NCI-H748 treated with DMSO at 0.1 percent for 48 hours (cell line): Measurements from ENCODE around the gene S100P.
"Not testable (repeated sequence)": the region's sequence is repeated elsewhere in the genome, so short reads cannot be mapped to it uniquely, and the experiment has no call there.

Experiments used
- DNase-seq: peaks from one replicate; lab custom pipeline; 2025; lab: John Stamatoyannopoulos, UW

Gene S100P

DNA sequence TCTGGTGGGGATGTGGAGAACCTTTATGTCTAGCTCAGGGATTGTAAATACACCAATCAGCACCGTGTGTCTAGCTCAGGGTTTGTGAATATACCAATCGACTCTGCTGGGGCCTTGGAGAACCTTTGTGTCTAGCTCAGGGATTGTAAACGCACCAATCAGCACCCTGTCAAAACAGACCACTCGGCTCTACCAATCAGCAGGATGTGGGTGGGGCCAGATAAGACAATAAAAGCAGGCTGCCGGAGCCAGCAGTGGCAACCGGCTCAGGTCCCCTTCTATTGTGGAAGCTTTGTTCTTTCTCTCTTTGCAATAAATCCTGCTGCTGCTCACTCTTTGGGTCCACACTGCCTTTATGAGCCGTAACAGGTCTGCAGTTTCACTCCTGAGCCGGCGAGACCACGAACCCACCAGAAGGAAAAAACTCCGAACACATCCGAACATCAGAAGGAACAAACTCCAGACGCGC is 20.5 kb upstream of the S100P start:
- DNase-seq, result not testable (repeated sequence)

GRCh38 chr4:6673660-6674499 is 19.8 kb upstream of the S100P start:
- DNase-seq, result peak; percentile 30

- DNase-seq, result peak; percentile 38
These were observed 19.1 kb upstream of the S100P start for GRCh38 chr4:6674500-6675149.

- no peak for DNase-seq
These were observed 16.7 kb upstream of the S100P start for GRCh38 chr4:6676722-6677558.

- DNase-seq, result no peak
These were observed 13.2 kb upstream of the S100P start for GRCh38 chr4:6680372-6681034.

DNA sequence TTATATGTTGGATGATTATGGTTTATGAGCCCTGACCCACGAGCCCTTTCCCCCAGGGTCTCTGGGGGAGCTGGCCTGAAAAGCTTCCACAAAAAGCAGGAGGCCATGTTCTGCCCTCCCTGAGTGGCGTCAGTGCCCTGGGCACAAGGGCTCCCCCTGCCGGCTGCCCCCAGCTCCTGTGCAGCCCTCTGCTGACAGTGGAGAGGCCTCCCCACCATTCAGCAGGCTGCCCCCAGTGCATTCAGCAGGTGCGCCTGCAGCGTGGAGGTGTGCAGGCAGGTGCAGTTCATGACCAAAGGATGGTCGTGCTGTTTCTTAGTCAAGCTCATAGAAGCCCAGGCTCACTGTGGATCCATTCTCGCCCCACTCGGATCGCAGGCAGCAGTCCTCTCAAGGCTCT is 12.5 kb upstream of the S100P start:
- DNase-seq, result no peak

GRCh38 chr4:6682862-6683590 is 10.7 kb upstream of the S100P start:
- DNase-seq, result no peak

- no peak for DNase-seq
These were observed 9.0 kb upstream of the S100P start for GRCh38 chr4:6684656-6685055.

- no peak for DNase-seq
These were observed 7.4 kb upstream of the S100P start for GRCh38 chr4:6686104-6686787.

DNA sequence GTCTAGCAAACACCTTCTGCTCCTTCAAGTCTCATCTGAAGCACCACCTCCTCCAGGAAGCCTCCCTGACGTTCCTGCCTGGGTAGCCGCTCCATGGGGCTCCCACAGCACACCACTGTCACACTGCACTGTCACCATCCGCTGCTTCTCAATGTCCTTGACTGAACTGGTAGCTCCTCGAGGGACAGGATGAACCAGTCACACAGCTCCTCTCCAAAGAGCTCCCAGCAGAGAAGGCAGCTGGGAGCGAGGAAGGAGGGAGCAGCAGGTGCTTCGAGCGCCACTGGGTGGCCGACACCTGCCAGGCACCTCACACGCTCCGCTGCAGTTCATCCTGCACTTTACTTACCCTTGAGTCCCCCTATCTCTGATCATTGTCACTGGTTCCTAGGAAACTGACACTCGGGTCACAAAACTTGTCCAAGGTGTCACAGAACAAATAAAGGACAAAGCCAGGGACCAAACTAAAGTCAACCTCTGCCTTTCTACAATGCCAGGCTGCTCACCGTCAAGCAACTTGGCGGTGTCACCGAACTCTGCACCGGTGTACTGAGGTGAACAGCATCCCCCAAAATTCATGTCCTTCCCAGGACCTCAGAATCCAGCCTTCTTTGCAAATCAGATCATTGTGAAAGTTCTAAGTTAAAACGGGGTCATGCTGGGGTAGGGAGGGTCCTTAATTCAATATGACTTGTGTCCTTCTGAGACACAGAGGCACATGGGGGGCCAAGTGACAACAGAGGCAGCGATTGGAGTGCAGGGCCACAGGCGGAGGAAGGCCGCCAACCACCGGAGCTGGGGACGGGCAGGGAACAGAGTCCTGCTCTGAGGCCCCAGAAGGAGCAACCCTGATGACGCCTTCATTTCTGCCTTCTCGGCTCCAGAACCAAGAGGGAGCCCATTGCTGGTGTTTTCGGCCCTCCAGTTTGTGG is 5.5 kb upstream of the S100P start:
- no peak for DNase-seq

DNA sequence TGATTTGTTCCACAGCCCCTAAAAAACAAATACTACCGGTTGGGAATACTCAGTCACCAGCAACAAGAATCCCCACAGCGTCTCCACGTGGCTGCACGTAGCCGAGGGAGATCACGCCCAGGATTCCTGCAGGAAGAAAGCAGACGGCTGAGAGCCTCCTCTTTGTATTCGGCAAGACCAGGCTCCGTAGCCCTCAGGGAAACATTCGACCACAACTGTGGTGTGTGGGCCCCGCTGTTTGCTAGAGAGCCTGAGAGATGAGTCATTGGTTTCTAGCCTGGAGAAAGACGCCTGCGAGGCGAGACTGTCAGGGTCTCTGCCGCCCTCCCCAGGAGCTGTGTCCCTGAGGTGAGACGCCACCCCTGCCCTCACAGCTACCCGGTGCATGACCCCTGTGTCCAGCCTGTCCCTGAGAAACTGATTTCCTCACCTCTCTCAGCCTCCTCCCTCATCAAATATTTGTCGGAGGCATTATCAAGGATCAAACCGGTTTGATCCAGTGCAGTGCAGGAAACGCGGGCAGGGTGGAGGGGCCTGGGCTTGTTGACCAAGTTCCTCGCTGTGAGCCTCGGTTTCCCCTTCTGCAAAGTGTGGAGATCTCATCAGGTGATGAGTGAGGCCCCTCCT is 4.7 kb upstream of the S100P start:
- no peak for DNase-seq

- DNase-seq, result no peak
These were observed 4.1 kb upstream of the S100P start for GRCh38 chr4:6689506-6689960.

GRCh38 chr4:6692379-6692778 is 1.3 kb upstream of the S100P start:
- DNase-seq, result no peak

DNA sequence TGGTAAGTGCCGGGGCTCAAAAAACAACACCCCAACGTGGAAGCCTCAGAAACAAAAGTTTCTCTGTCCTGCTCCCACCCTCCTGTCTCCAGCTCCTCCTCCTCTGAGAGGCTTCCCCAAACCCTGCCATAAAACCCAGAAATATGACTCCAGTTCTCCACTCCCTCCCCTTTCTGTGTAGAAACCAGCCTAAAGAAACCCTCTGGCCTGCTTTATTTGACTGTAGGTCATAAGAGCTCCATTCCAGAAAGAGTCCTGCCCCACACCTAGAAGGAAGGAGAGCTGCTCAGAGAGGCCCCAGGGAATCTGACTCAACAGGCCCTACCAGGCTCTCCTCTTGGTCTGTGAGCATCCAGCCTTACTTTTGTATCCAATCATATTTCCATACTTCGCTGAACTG is 872 bp upstream of the S100P start:
- no peak for DNase-seq

DNA sequence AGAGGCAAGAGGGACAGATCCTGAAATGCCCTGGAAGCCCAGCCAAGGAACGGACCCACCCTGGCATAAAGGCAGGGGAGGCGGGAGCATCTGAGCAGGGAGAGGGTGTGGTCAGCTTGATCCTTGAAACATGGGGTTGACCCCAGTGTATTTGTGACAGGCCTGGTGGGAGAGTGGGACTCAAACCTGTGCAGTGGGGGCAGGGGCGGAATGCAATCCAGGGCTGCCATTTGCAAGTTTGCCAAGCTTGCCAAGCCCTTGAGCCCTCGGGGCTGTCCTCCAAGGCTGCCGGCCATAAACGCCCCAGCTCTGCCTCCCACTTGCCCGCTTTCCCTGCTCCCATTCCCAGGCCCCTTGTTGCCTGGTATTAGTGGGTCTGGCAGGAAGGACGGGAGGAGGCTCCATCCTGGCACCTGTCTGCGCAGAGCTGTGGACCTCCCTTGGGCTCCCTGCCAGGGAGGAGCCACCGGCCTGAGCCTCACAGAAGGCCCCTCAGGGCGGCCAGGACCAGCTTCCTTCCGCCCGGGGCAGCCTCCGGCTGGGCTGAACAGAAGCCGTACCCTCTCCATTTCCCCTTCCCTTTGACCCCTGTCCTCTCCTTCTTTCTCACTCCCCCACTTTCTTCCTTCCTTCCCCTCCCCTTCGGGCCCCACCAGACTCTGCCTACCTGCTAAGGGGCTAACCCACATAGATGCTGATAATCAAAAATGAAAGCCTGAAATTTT is 661 bp downstream of the S100P start:
- no peak for DNase-seq

- no peak for DNase-seq
These were observed 2.3 kb downstream of the S100P start for GRCh38 chr4:6695660-6696610.

GRCh38 chr4:6696611-6697010 is 2.9 kb downstream of the S100P start:
- no peak for DNase-seq
